HCT116 (cell line): Measurements from ENCODE around the gene PRCP. TPM values are rescaled to one million over a fixed set of nuclear protein-coding genes. Genes with fewer than 3 reads are reported as not detected.

Source experiments
- ATAC-seq: fragments of 200-7000 bp; cut with Tn5 transposase; 2 replicates; pipeline ENCODE4 v1.9.1; 2020; ENCODE audit warnings: mild to moderate bottlenecking, moderate library complexity
- BruUV-seq: library from RNA; stranded (reverse); fragments of 400-500 nt; replicated peaks from 2 replicates; lab custom pipeline; 2021; lab: Mats Ljungman, UMichigan
- CTCF ChIA-PET: fragments of 300-600 bp; sonication (Branson Sonifier 250); formaldehyde crosslinking; loops from one replicate; lab custom pipeline; 2021; ENCODE audit warnings: antibody characterized with exemption; lab: Charles Lee
- POLR2A ChIA-PET: fragments of 300-600, 350-600 bp; sonication (Branson Sonifier 250); formaldehyde crosslinking; loops from one replicate; lab custom pipeline; 2021; ENCODE audit warnings: antibody characterized with exemption; lab: Charles Lee
- RAD21 ChIA-PET, 2 experiments: fragments of 300-600 bp; sonication (Branson Sonifier 250); formaldehyde crosslinking; loops; one replicate each; lab custom pipeline; 2023; ENCODE audit warnings: low total read pairs in 2 of 2; ENCODE audit not compliant: uncharacterized antibody in 2 of 2, unreplicated experiment in 2 of 2, low non-redundant PET in 1 of 2; lab: Charles Lee
- DNase-seq: peaks from one replicate; pipeline ENCODE4 v3.0.0-alpha.2; 2010; ENCODE audit warnings: low read depth, low spot score
- H2AFZ ChIP-seq: fragments of 200-600 bp; shearing (Covaris generic), sonication (generic); 2 replicates; pipeline ENCODE4 v1.6.1; 2017; ENCODE audit warnings: low read depth, mixed run types, mixed read lengths, antibody characterized with exemption, low read length; ENCODE audit not compliant: poor library complexity, severe bottlenecking
- H3K27ac ChIP-seq: 2 replicates; pipeline ENCODE4 v1.5.1; 2012; ENCODE audit warnings: low read depth, low read length
- H3K27me3 ChIP-seq: fragments of 200-600 bp; sonication (generic); 2 replicates; pipeline ENCODE4 v1.6.1; 2016; ENCODE audit warnings: mixed run types, low read length, mixed read lengths; ENCODE audit not compliant: insufficient read depth
- H3K36me3 ChIP-seq, 2 experiments: fragments of 200-500 bp in 1 of 2; fragments of 200-600 bp in 1 of 2; sonication (Bioruptor generic) in 1 of 2; sonication (generic) in 1 of 2; 2 replicates each; pipeline versions ENCODE4 v1.5.1 to v1.6.1; 2014 to 2016; ENCODE audit warnings: low read length in 2 of 2, inconsistent platforms in 1 of 2, mixed read lengths in 1 of 2, mixed run types in 1 of 2; ENCODE audit not compliant: insufficient read depth in 2 of 2, control insufficient read depth in 1 of 2
- H3K4me1 ChIP-seq, 2 experiments: fragments of 200-600 bp in 1 of 2; sonication (generic) in 1 of 2; 2 replicates each; pipeline versions ENCODE4 v1.5.1 to v1.6.1; 2012 to 2017; ENCODE audit warnings: low read length in 2 of 2, inconsistent platforms in 1 of 2, mild to moderate bottlenecking in 1 of 2, mixed read lengths in 1 of 2, mixed run types in 1 of 2, moderate library complexity in 1 of 2; ENCODE audit not compliant: insufficient read depth in 2 of 2, control insufficient read depth in 1 of 2
- H3K4me2 ChIP-seq: fragments of 200-600 bp; sonication (generic); 2 replicates; pipeline ENCODE4 v1.6.1; 2017; ENCODE audit warnings: mixed run types, low read length, mixed read lengths
- H3K4me3 ChIP-seq, 2 experiments: fragments of 200-600 bp in 1 of 2; sonication (generic) in 1 of 2; replicated peaks in 1 of 2; 2 replicates each; pipeline ENCODE4 v1.5.1; 2011 to 2016; ENCODE audit warnings: low read length in 2 of 2, control low read depth in 1 of 2, low read depth in 1 of 2, mild to moderate bottlenecking in 1 of 2, mixed read lengths in 1 of 2, mixed run types in 1 of 2
- H3K79me2 ChIP-seq: fragments of 200-600 bp; sonication (generic); 2 replicates; pipeline ENCODE4 v1.6.1; 2017; ENCODE audit warnings: mild to moderate bottlenecking, mixed run types, low read length, moderate library complexity, mixed read lengths; ENCODE audit not compliant: insufficient read depth
- H3K9ac ChIP-seq: fragments of 200-600 bp; sonication (generic); 2 replicates; pipeline ENCODE4 v1.6.1; 2016; ENCODE audit warnings: low read length, mixed read lengths
- H3K9me2 ChIP-seq: fragments of 200-600 bp; sonication (generic), shearing (Covaris generic); 2 replicates; pipeline ENCODE4 v1.6.1; 2017; ENCODE audit warnings: mixed run types, mild to moderate bottlenecking, moderate library complexity; ENCODE audit not compliant: insufficient read depth
- H3K9me3 ChIP-seq, 2 experiments: fragments of 200-500 bp in 1 of 2; fragments of 200-600 bp in 1 of 2; sonication (Bioruptor generic) in 1 of 2; sonication (generic) in 1 of 2; 2 replicates each; pipeline ENCODE4 v1.6.1; 2014 to 2017; ENCODE audit warnings: low read length in 2 of 2, mixed read lengths in 2 of 2, inconsistent platforms in 1 of 2, low read depth in 1 of 2, mild to moderate bottlenecking in 1 of 2, mixed run types in 1 of 2, moderate library complexity in 1 of 2; ENCODE audit not compliant: control insufficient read depth in 1 of 2, insufficient read depth in 1 of 2
- H4K20me1 ChIP-seq: fragments of 200-600 bp; sonication (generic), shearing (Covaris generic); 2 replicates; pipeline ENCODE4 v1.6.1; 2017; ENCODE audit warnings: mixed run types, mild to moderate bottlenecking, moderate library complexity; ENCODE audit not compliant: insufficient read depth
- EGR1 ChIP-seq: IDR thresholded peaks from 2 replicates; pipeline ENCODE4 v1.6.1; 2012; ENCODE audit warnings: low read depth
- ZNF274 ChIP-seq: fragments of 200-500 bp; sonication (Bioruptor generic); IDR thresholded peaks from 2 replicates; pipeline ENCODE4 v1.6.1; 2014; ENCODE audit warnings: mild to moderate bottlenecking, low read depth, low read length, inconsistent platforms
- intact Hi-C: fragments of 100-400 bp; cut with micrococcal nuclease; formaldehyde crosslinking; loops from 2 replicates; pipeline ENCODE4 v1.10.0; 2022
- total RNA-seq: library from RNA; stranded (reverse); gene quantifications from one replicate; pipeline ENCODE4 v1.2.1, GENCODE V29; 2021; ENCODE audit not compliant: unreplicated experiment
- TF ChIP-seq, protein P1 (sequence below): IDR thresholded peaks from 2 replicates; pipeline ENCODE4 v1.6.1; 2012; ENCODE audit warnings: low read depth
- TF ChIP-seq, protein P2 (sequence below), 3 experiments: fragments of 200-600 bp in 1 of 3; sonication (generic) in 1 of 3; IDR thresholded peaks in 2 of 3; conservative IDR thresholded peaks in 1 of 3; 2 replicates each; pipeline ENCODE4 v1.5.1; 2012 to 2017; ENCODE audit warnings: low read depth in 2 of 3, low read length in 2 of 3, antibody characterized with exemption in 1 of 3, borderline replicate concordance in 1 of 3, control low read depth in 1 of 3, mild to moderate bottlenecking in 1 of 3, mixed read lengths in 1 of 3, mixed run types in 1 of 3, moderate library complexity in 1 of 3; ENCODE audit not compliant: insufficient read depth in 1 of 3
- TF ChIP-seq, protein P3 (sequence below): IDR thresholded peaks from 2 replicates; pipeline ENCODE4 v1.6.1; 2012

PRCP gene
- total RNA-seq, 1 experiment from 2014 or later, result 50.0 TPM

DNA sequence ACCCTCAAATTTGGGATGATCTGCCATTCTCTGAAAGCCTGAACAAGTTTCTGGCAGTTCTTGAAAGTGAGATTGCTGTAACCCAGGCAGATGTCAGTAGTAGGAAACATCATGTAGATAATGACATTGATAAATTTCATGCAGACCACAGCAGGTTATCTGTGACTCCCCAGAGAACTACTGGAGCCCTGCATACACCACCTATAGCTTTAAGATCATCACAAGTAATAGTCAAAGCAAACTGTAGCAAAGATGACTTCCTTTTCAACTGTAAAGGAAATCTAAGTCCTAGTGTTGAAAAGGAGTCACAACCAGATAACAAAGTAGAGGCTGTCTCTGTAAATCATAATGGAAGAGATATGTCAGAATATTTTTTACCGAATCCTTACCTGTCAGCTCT lies 32.3 kb upstream of the PRCP start:
- Histone ChIP-seq H3K79me2 (no peaks in the 10 kb centered on the region), H3K9ac (no peak overlapping the region), H3K36me3 (peaks cover 8 to 26% of the 10 kb centered on the region in 2 experiments; a peak in 3 of 4 replicates), H3K4me3 (no peak overlapping the region), H3K27me3 (no peaks in the 10 kb centered on the region), H4K20me1 (no peaks in the 10 kb centered on the region), H3K4me2 (no peak overlapping the region), H2AFZ (no peak overlapping the region), H3K9me2 (no peaks in the 10 kb centered on the region), H3K4me1 (no peaks in the 10 kb centered on the region), H3K9me3 (no peaks in the 10 kb centered on the region), H3K27ac (no peak overlapping the region)
- TF ChIP-seq, protein P1, sequence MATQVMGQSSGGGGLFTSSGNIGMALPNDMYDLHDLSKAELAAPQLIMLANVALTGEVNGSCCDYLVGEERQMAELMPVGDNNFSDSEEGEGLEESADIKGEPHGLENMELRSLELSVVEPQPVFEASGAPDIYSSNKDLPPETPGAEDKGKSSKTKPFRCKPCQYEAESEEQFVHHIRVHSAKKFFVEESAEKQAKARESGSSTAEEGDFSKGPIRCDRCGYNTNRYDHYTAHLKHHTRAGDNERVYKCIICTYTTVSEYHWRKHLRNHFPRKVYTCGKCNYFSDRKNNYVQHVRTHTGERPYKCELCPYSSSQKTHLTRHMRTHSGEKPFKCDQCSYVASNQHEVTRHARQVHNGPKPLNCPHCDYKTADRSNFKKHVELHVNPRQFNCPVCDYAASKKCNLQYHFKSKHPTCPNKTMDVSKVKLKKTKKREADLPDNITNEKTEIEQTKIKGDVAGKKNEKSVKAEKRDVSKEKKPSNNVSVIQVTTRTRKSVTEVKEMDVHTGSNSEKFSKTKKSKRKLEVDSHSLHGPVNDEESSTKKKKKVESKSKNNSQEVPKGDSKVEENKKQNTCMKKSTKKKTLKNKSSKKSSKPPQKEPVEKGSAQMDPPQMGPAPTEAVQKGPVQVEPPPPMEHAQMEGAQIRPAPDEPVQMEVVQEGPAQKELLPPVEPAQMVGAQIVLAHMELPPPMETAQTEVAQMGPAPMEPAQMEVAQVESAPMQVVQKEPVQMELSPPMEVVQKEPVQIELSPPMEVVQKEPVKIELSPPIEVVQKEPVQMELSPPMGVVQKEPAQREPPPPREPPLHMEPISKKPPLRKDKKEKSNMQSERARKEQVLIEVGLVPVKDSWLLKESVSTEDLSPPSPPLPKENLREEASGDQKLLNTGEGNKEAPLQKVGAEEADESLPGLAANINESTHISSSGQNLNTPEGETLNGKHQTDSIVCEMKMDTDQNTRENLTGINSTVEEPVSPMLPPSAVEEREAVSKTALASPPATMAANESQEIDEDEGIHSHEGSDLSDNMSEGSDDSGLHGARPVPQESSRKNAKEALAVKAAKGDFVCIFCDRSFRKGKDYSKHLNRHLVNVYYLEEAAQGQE, result no peak
- TF ChIP-seq EGR1 (no peak), ZNF274 (no peak)
- TF ChIP-seq, protein P2, sequence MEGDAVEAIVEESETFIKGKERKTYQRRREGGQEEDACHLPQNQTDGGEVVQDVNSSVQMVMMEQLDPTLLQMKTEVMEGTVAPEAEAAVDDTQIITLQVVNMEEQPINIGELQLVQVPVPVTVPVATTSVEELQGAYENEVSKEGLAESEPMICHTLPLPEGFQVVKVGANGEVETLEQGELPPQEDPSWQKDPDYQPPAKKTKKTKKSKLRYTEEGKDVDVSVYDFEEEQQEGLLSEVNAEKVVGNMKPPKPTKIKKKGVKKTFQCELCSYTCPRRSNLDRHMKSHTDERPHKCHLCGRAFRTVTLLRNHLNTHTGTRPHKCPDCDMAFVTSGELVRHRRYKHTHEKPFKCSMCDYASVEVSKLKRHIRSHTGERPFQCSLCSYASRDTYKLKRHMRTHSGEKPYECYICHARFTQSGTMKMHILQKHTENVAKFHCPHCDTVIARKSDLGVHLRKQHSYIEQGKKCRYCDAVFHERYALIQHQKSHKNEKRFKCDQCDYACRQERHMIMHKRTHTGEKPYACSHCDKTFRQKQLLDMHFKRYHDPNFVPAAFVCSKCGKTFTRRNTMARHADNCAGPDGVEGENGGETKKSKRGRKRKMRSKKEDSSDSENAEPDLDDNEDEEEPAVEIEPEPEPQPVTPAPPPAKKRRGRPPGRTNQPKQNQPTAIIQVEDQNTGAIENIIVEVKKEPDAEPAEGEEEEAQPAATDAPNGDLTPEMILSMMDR (IDR thresholded peaks at IDR 0.05 in 2 of 3, conservative IDR thresholded peaks at IDR 0.05 in 1 of 3; ENCODE audit: borderline replicate concordance in 1 of 3, insufficient read depth in 1 of 3, low read depth in 2 of 3, low read length in 2 of 3), result no peak
- TF ChIP-seq, protein P3, sequence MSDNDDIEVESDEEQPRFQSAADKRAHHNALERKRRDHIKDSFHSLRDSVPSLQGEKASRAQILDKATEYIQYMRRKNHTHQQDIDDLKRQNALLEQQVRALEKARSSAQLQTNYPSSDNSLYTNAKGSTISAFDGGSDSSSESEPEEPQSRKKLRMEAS, result no peak
- BruUV-seq, result no TSS peak
- ATAC-seq (no peak), DNase-seq (no peak)
- ChIA-PET CTCF (no interaction called here), RAD21 (no interaction called here), POLR2A (no interaction called here)
- intact Hi-C loops, result no loop called here
